ENCODE results near the gene RERGL.

DNA sequence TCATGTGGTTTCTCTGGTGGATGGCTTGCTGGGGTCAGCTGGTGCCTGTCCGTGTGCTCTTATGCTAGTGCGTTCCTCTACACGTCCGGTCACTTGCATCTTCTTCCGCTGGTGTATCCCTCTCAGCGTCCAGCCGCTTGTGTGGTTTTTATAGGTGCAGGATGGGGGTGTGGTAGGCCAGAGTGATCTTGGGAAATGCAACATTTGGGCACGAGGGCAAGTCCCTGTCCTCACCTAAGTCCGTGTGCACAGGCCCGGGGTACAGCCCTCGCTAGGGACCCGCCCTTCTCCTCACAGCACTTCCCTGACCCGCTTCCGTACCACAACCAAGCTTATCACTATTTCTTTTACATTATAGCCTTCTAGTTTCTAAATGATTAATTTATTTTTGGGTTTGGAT lies 17.3 kb downstream of the RERGL start:
- TF ChIP-seq, protein P1, sequence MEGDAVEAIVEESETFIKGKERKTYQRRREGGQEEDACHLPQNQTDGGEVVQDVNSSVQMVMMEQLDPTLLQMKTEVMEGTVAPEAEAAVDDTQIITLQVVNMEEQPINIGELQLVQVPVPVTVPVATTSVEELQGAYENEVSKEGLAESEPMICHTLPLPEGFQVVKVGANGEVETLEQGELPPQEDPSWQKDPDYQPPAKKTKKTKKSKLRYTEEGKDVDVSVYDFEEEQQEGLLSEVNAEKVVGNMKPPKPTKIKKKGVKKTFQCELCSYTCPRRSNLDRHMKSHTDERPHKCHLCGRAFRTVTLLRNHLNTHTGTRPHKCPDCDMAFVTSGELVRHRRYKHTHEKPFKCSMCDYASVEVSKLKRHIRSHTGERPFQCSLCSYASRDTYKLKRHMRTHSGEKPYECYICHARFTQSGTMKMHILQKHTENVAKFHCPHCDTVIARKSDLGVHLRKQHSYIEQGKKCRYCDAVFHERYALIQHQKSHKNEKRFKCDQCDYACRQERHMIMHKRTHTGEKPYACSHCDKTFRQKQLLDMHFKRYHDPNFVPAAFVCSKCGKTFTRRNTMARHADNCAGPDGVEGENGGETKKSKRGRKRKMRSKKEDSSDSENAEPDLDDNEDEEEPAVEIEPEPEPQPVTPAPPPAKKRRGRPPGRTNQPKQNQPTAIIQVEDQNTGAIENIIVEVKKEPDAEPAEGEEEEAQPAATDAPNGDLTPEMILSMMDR (conservative IDR thresholded peaks at IDR 0.05), result no peak
- no peak for TF ChIP-seq EZH2 (IDR thresholded peaks at IDR 0.05; ENCODE audit: low read depth)

Measured in PC-9 (cell line).